DOHH2 (cell line): ENCODE data around the gene GDF10.

Experiments used
- H3F3A ChIP-seq: fragments of 200-600 bp; sonication (generic), shearing (Covaris generic); 2 replicates; pipeline ENCODE4 v1.6.0; 2016; ENCODE audit warnings: antibody characterized with exemption, mild to moderate bottlenecking; ENCODE audit not compliant: control insufficient read depth, insufficient read depth
- H3K27ac ChIP-seq: fragments of 200-600 bp; sonication (generic); 2 replicates; pipeline ENCODE4 v1.5.1; 2014; ENCODE audit warnings: low read depth, mild to moderate bottlenecking, low read length, moderate library complexity
- H3K27me3 ChIP-seq: fragments of 200-600 bp; sonication (generic); 2 replicates; pipeline ENCODE4 v1.6.1; 2014; ENCODE audit warnings: mild to moderate bottlenecking, low read length, mixed read lengths; ENCODE audit not compliant: control insufficient read depth
- H3K36me3 ChIP-seq: fragments of 200-600 bp; sonication (generic); 2 replicates; pipeline ENCODE4 v1.6.1; 2014; ENCODE audit warnings: mild to moderate bottlenecking, low read length, moderate library complexity, mixed read lengths; ENCODE audit not compliant: control insufficient read depth
- H3K4me1 ChIP-seq: fragments of 200-600 bp; sonication (generic); 2 replicates; pipeline ENCODE4 v1.6.1; 2014; ENCODE audit warnings: mild to moderate bottlenecking, low read length, mixed read lengths; ENCODE audit not compliant: control insufficient read depth
- H3K4me2 ChIP-seq: fragments of 200-600 bp; sonication (generic); 2 replicates; pipeline ENCODE4 v1.6.0; 2014; ENCODE audit warnings: mild to moderate bottlenecking, low read length, moderate library complexity
- H3K4me3 ChIP-seq: fragments of 200-600 bp; sonication (generic); 2 replicates; pipeline ENCODE4 v1.5.1; 2014; ENCODE audit warnings: mild to moderate bottlenecking, low read length, mixed read lengths
- H3K79me2 ChIP-seq: fragments of 200-600 bp; sonication (generic); 2 replicates; pipeline ENCODE4 v1.6.1; 2014; ENCODE audit warnings: mild to moderate bottlenecking, low read length, mixed read lengths; ENCODE audit not compliant: control insufficient read depth
- H3K9me2 ChIP-seq: fragments of 200-600 bp; sonication (generic); replicated peaks from 2 replicates; pipeline ENCODE4 v1.6.1; 2014; ENCODE audit warnings: mild to moderate bottlenecking, low read length, mixed read lengths; ENCODE audit not compliant: control insufficient read depth
- H3K9me3 ChIP-seq: fragments of 200-600 bp; sonication (generic); 2 replicates; pipeline ENCODE4 v1.6.1; 2014; ENCODE audit warnings: antibody characterized with exemption, low read length, mixed read lengths; ENCODE audit not compliant: control insufficient read depth, insufficient read depth
- H4K20me1 ChIP-seq: fragments of 200-600 bp; sonication (generic); 2 replicates; pipeline ENCODE4 v1.6.0; 2014; ENCODE audit warnings: low read depth, mild to moderate bottlenecking, antibody characterized with exemption, low read length, moderate library complexity; ENCODE audit not compliant: control insufficient read depth, insufficient read depth
- EZH2phosphoT487 ChIP-seq: fragments of 200-600 bp; sonication (generic); IDR thresholded peaks from 2 replicates; pipeline ENCODE4 v1.6.1; 2017; ENCODE audit warnings: borderline replicate concordance, mild to moderate bottlenecking, antibody characterized with exemption, low read length, moderate library complexity, mixed read lengths
- TF ChIP-seq, protein P1 (sequence below): fragments of 200-600 bp; sonication (generic); IDR thresholded peaks from one replicate; pipeline ENCODE4 v1.5.1; 2014; ENCODE audit warnings: antibody characterized with exemption, mild to moderate bottlenecking, low read depth, low read length; ENCODE audit not compliant: poor library complexity, severe bottlenecking

Gene GDF10

DNA sequence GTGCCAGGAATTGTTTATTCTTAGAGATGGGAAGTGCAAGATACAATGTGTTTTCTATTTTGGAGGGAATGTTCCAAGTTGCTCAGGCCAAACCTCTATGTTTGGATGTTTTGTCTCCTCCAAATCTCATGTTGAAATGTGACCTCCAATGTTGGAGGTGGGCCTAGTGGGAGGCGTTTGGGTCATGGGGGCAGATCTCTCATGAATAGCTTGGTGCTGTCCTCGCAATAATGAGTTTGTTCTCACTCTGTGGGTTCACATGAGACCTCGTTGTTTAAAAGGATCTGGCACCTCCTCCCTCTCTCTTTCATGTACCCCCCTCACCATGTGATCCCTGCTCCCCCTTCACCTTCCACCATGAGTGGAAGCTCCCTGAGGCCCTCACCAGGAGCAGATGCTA is 8.3 kb upstream of the GDF10 start:
- Histone ChIP-seq H3K9me2 (no peaks in the 10 kb centered on the region), H3K27me3 (peaks cover 2% of the 10 kb centered on the region; the same call in 1 of the 2 replicates), H4K20me1 (0 out of 2 replicates have a peak, but pooled peaks cover 2% of the 10 kb centered on the region), H3K4me1 (peaks cover 2% of the 10 kb centered on the region), H3K4me3 (no peak overlapping the region), H3K79me2 (no peaks in the 10 kb centered on the region), H3K4me2 (no peak overlapping the region), H3K27ac (no peak overlapping the region), H3K9me3 (no peaks in the 10 kb centered on the region), H3F3A (no peaks in the 10 kb centered on the region), H3K36me3 (no peaks in the 10 kb centered on the region)
- TF ChIP-seq, protein P1, sequence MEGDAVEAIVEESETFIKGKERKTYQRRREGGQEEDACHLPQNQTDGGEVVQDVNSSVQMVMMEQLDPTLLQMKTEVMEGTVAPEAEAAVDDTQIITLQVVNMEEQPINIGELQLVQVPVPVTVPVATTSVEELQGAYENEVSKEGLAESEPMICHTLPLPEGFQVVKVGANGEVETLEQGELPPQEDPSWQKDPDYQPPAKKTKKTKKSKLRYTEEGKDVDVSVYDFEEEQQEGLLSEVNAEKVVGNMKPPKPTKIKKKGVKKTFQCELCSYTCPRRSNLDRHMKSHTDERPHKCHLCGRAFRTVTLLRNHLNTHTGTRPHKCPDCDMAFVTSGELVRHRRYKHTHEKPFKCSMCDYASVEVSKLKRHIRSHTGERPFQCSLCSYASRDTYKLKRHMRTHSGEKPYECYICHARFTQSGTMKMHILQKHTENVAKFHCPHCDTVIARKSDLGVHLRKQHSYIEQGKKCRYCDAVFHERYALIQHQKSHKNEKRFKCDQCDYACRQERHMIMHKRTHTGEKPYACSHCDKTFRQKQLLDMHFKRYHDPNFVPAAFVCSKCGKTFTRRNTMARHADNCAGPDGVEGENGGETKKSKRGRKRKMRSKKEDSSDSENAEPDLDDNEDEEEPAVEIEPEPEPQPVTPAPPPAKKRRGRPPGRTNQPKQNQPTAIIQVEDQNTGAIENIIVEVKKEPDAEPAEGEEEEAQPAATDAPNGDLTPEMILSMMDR = no peak
- no peak for TF ChIP-seq EZH2phosphoT487

- H3F3A ChIP-seq = no peaks in the 10 kb centered on the region
- H3K4me2 ChIP-seq = no peak overlapping the region
- no peak for TF ChIP-seq EZH2phosphoT487
- TF ChIP-seq, protein P1 = no peak
- no peaks in the 10 kb centered on the region for H3K9me3 ChIP-seq
- no peaks in the 10 kb centered on the region for H3K36me3 ChIP-seq
- H3K27me3 ChIP-seq = peaks cover 5% of the 10 kb centered on the region; the same call in 1 of the 2 replicates
- H3K9me2 ChIP-seq = no peaks in the 10 kb centered on the region
- H3K4me3 ChIP-seq = no peak overlapping the region
- no peaks in the 10 kb centered on the region for H3K4me1 ChIP-seq
- H3K27ac ChIP-seq = no peak overlapping the region
- no peaks in the 10 kb centered on the region for H3K79me2 ChIP-seq
- H4K20me1 ChIP-seq = 0 out of 2 replicates have a peak, but pooled peaks cover 2% of the 10 kb centered on the region
Measured at GRCh38 chr10:47294057-47294456, 5.9 kb upstream of the GDF10 start.

DNA sequence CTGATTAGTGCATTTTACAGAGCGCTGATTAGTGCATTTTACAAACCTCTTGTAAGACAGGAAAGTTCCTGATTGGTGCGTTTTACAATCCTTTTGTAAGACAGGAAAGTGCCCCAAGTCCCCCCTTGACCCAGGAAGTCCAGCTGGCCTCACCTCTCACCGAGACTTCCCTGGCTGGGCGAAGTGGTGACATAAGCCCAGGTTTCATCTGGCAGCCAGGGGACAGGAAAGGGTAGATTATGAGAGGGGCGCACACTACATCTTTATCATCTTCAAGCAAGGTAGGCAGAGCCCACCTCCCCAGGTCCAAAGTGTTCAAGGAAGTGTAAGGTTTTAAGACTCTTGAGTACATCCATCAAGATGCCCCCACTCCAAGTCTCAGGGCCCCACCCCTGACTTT is 5.5 kb upstream of the GDF10 start:
- Histone ChIP-seq H3K27me3 (peaks cover 5% of the 10 kb centered on the region; the same call in 1 of the 2 replicates), H3K4me1 (no peaks in the 10 kb centered on the region), H3K79me2 (no peaks in the 10 kb centered on the region), H4K20me1 (0 out of 2 replicates have a peak, but pooled peaks cover 2% of the 10 kb centered on the region), H3K4me2 (no peak overlapping the region), H3K9me2 (no peaks in the 10 kb centered on the region), H3K36me3 (no peaks in the 10 kb centered on the region), H3K4me3 (no peak overlapping the region), H3F3A (no peaks in the 10 kb centered on the region), H3K9me3 (no peaks in the 10 kb centered on the region), H3K27ac (no peak overlapping the region)
- TF ChIP-seq, protein P1 = no peak
- no peak for TF ChIP-seq EZH2phosphoT487

GRCh38 chr10:47295411-47295810 is 4.6 kb upstream of the GDF10 start:
- H3F3A ChIP-seq = no peaks in the 10 kb centered on the region
- H3K79me2 ChIP-seq = no peaks in the 10 kb centered on the region
- no peak overlapping the region for H3K27ac ChIP-seq
- H3K9me3 ChIP-seq = no peaks in the 10 kb centered on the region
- H3K4me1 ChIP-seq = no peaks in the 10 kb centered on the region
- H3K36me3 ChIP-seq = no peaks in the 10 kb centered on the region
- H3K4me2 ChIP-seq = no peak overlapping the region
- peaks cover 5% of the 10 kb centered on the region; the same call in 1 of the 2 replicates for H3K27me3 ChIP-seq
- 0 out of 2 replicates have a peak, but pooled peaks cover 2% of the 10 kb centered on the region for H4K20me1 ChIP-seq
- H3K9me2 ChIP-seq = no peaks in the 10 kb centered on the region
- TF ChIP-seq, protein P1 = no peak
- no peak for TF ChIP-seq EZH2phosphoT487
- H3K4me3 ChIP-seq = no peak overlapping the region
